Activated CD8-positive, alpha-beta T cell treated with anti-CD3 and anti-CD28 coated beads, Interleukin-2, amount 10 ng/mL, durations not matched to agents 7 days and 5 days (primary cell): ENCODE results near the gene SKAP1. TPM values are rescaled to one million over a fixed set of nuclear protein-coding genes. Genes with fewer than 3 reads are reported as not detected.
A peak's percentile ranks its signal among the peaks of the same experiment; 100 is the strongest.

Experiments used
- ATAC-seq: fragments of 150-1000 bp; cut with Tn5 transposase; one replicate; pipeline ENCODE4 v1.10.0; 2021; ENCODE audit warnings: moderate library complexity
- CTCF ChIA-PET: fragments of 350-600 bp; sonication (Branson Sonifier 250); formaldehyde crosslinking; loops from one replicate; lab custom pipeline; 2021; ENCODE audit warnings: antibody characterized with exemption; lab: Charles Lee
- POLR2A ChIA-PET: fragments of 350-600 bp; sonication (Branson Sonifier 250); formaldehyde crosslinking; loops from one replicate; lab custom pipeline; 2021; ENCODE audit warnings: antibody characterized with exemption; lab: Charles Lee
- DNase-seq: peaks from one replicate; pipeline ENCODE4 v3.0.0-alpha.2; 2020
- H3K27ac Mint-ChIP-seq: one replicate; pipeline ENCODE4 v1.8.0; 2021; ENCODE audit warnings: mild to moderate bottlenecking, mixed read lengths
- H3K27me3 Mint-ChIP-seq: one replicate; pipeline ENCODE4 v1.8.0; 2021; ENCODE audit warnings: low read depth, mixed read lengths
- H3K36me3 Mint-ChIP-seq: one replicate; pipeline ENCODE4 v1.8.0; 2021; ENCODE audit warnings: low read depth, mixed read lengths
- H3K4me1 Mint-ChIP-seq: one replicate; pipeline ENCODE4 v1.8.0; 2021; ENCODE audit warnings: low read depth, mixed read lengths
- H3K4me3 Mint-ChIP-seq: one replicate; pipeline ENCODE4 v1.8.0; 2021; ENCODE audit warnings: mild to moderate bottlenecking, mixed read lengths
- H3K9me3 Mint-ChIP-seq: one replicate; pipeline ENCODE4 v1.8.0; 2022; ENCODE audit warnings: mixed read lengths; ENCODE audit not compliant: insufficient read depth
- total RNA-seq, 2 experiments: library from RNA; stranded (reverse); gene quantifications; one replicate each; pipeline ENCODE4 v1.2.3, GENCODE V29; 2021

SKAP1 gene
- total RNA-seq, result 10 to 100 TPM; 93.8 to 94.1 TPM

- peak within 1 kb of the TSS; percentile 97 for H3K27ac Mint-ChIP-seq
- POLR2A ChIA-PET, result interaction anchor here (2.7 kb wide), 2 partner anchors 10 to 24 kb away, joined by 15 to 28 read pairs; no protein-coding TSS in a partner anchor
- DNase-seq (peak; percentile 67), ATAC-seq (peak; percentile 66)
- CTCF ChIA-PET, result interaction anchor here (1.2 kb wide), 1 partner anchor 11 kb away, joined by 8 read pairs; no protein-coding TSS in a partner anchor
- H3K36me3 Mint-ChIP-seq, result peaks cover 53% of the 10 kb centered on the region
- no peaks in the 10 kb centered on the region for H3K27me3 Mint-ChIP-seq
- H3K4me3 Mint-ChIP-seq, result peak within 1 kb of the TSS; percentile 93
- H3K9me3 Mint-ChIP-seq, result peaks cover 3% of the 10 kb centered on the region
- peaks cover 80% of the 10 kb centered on the region for H3K4me1 Mint-ChIP-seq
These were observed at the start of gene SKAP1 for GRCh38 chr17:48429638-48430586. TSS of gene SKAP1 (minus strand) at chr17:48430214.

- DNase-seq (no peak), ATAC-seq (no peak)
- ChIA-PET POLR2A (no interaction called here), CTCF (no interaction called here)
- Mint-ChIP-seq H3K27me3 (peaks cover 2% of the 10 kb centered on the region), H3K27ac (no peak overlapping the region), H3K4me1 (peaks cover 38% of the 10 kb centered on the region), H3K36me3 (no peaks in the 10 kb centered on the region), H3K9me3 (no peaks in the 10 kb centered on the region), H3K4me3 (no peak overlapping the region)
These were observed 49.0 kb upstream of the SKAP1 start for GRCh38 chr17:48479014-48479402.

GRCh38 chr17:48478224-48479013 lies 48.4 kb upstream of the SKAP1 start:
- DNase-seq (peak; percentile 55), ATAC-seq (peak; percentile 85)
- H3K4me3 Mint-ChIP-seq, result no peak overlapping the region
- POLR2A ChIA-PET, result no interaction called here
- peaks cover 2% of the 10 kb centered on the region for H3K27me3 Mint-ChIP-seq
- H3K36me3 Mint-ChIP-seq, result no peaks in the 10 kb centered on the region
- peaks cover 32% of the 10 kb centered on the region for H3K4me1 Mint-ChIP-seq
- CTCF ChIA-PET, result interaction anchor here (1.9 to 2.5 kb wide), 3 partner anchors 14 to 127 kb away, joined by 5 to 16 read pairs (median 12); no protein-coding TSS in a partner anchor
- peak overlapping the region; percentile 76 for H3K27ac Mint-ChIP-seq
- H3K9me3 Mint-ChIP-seq, result no peaks in the 10 kb centered on the region

DNA sequence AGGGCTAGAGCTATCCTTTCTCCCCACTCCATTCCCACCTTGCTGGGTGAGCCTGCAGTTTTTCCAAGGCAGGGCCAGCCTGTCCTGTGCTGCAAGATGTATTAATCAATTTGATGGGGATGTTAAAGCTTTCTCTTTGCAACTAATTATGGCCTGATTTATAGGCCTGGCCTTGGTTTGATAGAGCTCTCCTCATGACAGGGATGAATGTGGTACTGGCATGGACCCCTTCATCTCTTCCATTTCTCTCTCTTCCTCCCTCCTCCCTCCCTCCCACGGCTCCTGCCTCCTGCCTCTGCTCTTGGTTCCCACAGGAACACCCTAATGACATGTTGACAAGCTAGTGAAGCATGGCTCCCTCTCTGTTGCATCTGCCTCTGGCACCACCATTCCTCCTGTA lies 47.2 kb upstream of the SKAP1 start:
- H3K4me1 Mint-ChIP-seq, result peaks cover 27% of the 10 kb centered on the region
- no peak overlapping the region for H3K4me3 Mint-ChIP-seq
- H3K9me3 Mint-ChIP-seq, result no peaks in the 10 kb centered on the region
- H3K27ac Mint-ChIP-seq, result peak overlapping the region; percentile 76
- H3K36me3 Mint-ChIP-seq, result no peaks in the 10 kb centered on the region
- peaks cover 2% of the 10 kb centered on the region for H3K27me3 Mint-ChIP-seq
- DNase-seq, result no peak
- no peak for ATAC-seq
- ChIA-PET CTCF (interaction anchor here (0.6 to 2.5 kb wide), 8 partner anchors 15 to 141 kb away, joined by 3 to 16 read pairs (median 4); partner anchors contain the start of gene HOXB5), POLR2A (interaction anchor here (1.1 kb wide), 1 partner anchor 15 kb away, joined by 3 read pairs; no protein-coding TSS in a partner anchor)

- ATAC-seq, result peak; percentile 58
These were observed 42.6 kb upstream of the SKAP1 start for GRCh38 chr17:48472411-48473281.

DNA sequence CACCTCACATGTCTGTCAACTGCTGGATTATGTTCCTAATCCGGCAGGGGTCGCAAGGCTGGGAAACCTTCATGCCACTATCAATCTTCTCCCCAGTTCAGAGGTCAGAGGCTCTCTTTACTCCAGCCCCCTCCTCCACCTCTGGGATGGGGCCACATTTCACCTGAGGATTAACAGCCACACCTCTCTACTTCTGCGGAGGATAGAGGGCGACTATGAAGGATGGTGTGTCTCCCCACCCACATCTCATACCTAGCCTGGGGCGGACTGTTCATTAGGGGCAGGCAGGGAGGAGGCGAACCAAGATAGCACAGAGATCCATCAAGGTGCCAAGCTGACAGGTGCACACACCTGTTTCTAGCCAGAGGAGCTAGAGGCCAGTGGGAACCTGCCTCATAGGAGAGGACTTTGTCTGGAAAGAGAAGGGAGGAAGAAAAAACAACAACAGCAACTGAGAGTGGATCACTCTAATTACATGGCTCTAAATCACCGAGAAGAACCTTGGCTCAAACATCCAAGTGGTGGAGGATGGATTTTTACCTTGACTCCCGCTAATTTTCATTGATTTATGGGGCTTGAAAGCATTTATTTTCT lies 41.9 kb upstream of the SKAP1 start:
- Mint-ChIP-seq H3K9me3 (no peaks in the 10 kb centered on the region), H3K4me3 (no peak overlapping the region), H3K4me1 (peaks cover 10% of the 10 kb centered on the region), H3K27me3 (peaks cover 15% of the 10 kb centered on the region), H3K36me3 (no peaks in the 10 kb centered on the region), H3K27ac (peak overlapping the region; percentile 62)
- CTCF ChIA-PET, result interaction anchor here (1.0 to 1.7 kb wide), 7 partner anchors 20 to 137 kb away, joined by 3 to 6 read pairs (median 3); partner anchors contain the start of gene HOXB5
- DNase-seq (no peak), ATAC-seq (no peak)
- POLR2A ChIA-PET, result interaction anchor here (0.5 kb wide), 1 partner anchor 106 kb away, joined by 4 read pairs; no protein-coding TSS in a partner anchor

More at GRCh38 chr17:48472411-48473281, 42.6 kb upstream of the SKAP1 start:
- Mint-ChIP-seq H3K4me1 (peaks cover 14% of the 10 kb centered on the region), H3K36me3 (no peaks in the 10 kb centered on the region), H3K4me3 (no peak overlapping the region), H3K9me3 (no peaks in the 10 kb centered on the region), H3K27me3 (peaks cover 14% of the 10 kb centered on the region), H3K27ac (no peak overlapping the region)
- ChIA-PET CTCF (interaction anchor here (0.9 to 1.7 kb wide), 6 partner anchors 19 to 137 kb away, joined by 3 to 6 read pairs (median 3); partner anchors contain the start of gene HOXB5), POLR2A (interaction anchor here (0.5 kb wide), 2 partner anchors 14 to 107 kb away, joined by 3 to 4 read pairs; no protein-coding TSS in a partner anchor)
- DNase-seq, result no peak

GRCh38 chr17:48470388-48471034 lies 40.5 kb upstream of the SKAP1 start:
- DNase-seq, result no peak
- CTCF ChIA-PET, result interaction anchor here (1.3 to 2.5 kb wide), 4 partner anchors 11 to 135 kb away, joined by 3 to 8 read pairs (median 4); no protein-coding TSS in a partner anchor
- Mint-ChIP-seq H3K4me1 (peaks cover 10% of the 10 kb centered on the region), H3K4me3 (no peak overlapping the region), H3K9me3 (no peaks in the 10 kb centered on the region), H3K27me3 (peaks cover 16% of the 10 kb centered on the region), H3K27ac (no peak overlapping the region), H3K36me3 (no peaks in the 10 kb centered on the region)
- POLR2A ChIA-PET, result no interaction called here
- ATAC-seq, result no peak

GRCh38 chr17:48469227-48469626 lies 39.2 kb upstream of the SKAP1 start:
- no peak overlapping the region for H3K4me3 Mint-ChIP-seq
- ChIA-PET POLR2A (no interaction called here), CTCF (interaction anchor here (1.0 to 2.5 kb wide), 2 partner anchors 117 to 134 kb away, joined by 3 to 8 read pairs; no protein-coding TSS in a partner anchor)
- H3K27ac Mint-ChIP-seq, result no peak overlapping the region
- no peak for DNase-seq
- ATAC-seq, result no peak
- no peaks in the 10 kb centered on the region for H3K9me3 Mint-ChIP-seq
- peaks cover 18% of the 10 kb centered on the region for H3K27me3 Mint-ChIP-seq
- peaks cover 13% of the 10 kb centered on the region for H3K4me1 Mint-ChIP-seq
- H3K36me3 Mint-ChIP-seq, result no peaks in the 10 kb centered on the region

GRCh38 chr17:48468299-48468698 lies 38.3 kb upstream of the SKAP1 start:
- Mint-ChIP-seq H3K9me3 (no peaks in the 10 kb centered on the region), H3K36me3 (no peaks in the 10 kb centered on the region), H3K4me1 (peaks cover 20% of the 10 kb centered on the region), H3K4me3 (no peak overlapping the region), H3K27ac (no peak overlapping the region), H3K27me3 (peaks cover 19% of the 10 kb centered on the region)
- CTCF ChIA-PET, result interaction anchor here (2.5 kb wide), 1 partner anchor 116 kb away, joined by 8 read pairs; no protein-coding TSS in a partner anchor
- no peak for ATAC-seq
- DNase-seq, result no peak
- POLR2A ChIA-PET, result no interaction called here

DNA sequence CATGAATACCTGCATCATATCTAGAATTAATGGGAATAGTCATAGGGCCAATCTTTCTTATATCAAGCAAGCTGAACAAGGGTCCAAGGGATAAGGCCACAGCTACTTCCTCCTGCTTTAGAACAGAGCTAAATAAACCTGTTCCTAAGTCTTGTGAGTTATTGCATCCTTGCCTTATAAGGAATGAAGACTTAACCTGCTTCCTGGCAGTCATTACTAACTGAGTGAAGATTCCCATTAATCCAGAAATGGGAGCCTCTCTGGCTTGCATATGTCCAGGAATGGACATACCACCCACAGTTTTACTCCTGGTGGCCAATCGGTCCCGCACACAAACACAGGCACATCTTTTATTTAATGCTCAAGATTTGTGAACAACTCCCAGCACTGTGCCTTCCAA lies 35.9 kb upstream of the SKAP1 start:
- H3K9me3 Mint-ChIP-seq, result no peaks in the 10 kb centered on the region
- H3K27me3 Mint-ChIP-seq, result peaks cover 16% of the 10 kb centered on the region
- no peak for DNase-seq
- no peak overlapping the region for H3K27ac Mint-ChIP-seq
- ChIA-PET POLR2A (no interaction called here), CTCF (interaction anchor here (0.6 to 3.4 kb wide), 3 partner anchors 26 to 128 kb away, joined by 3 to 10 read pairs (median 3); no protein-coding TSS in a partner anchor)
- peaks cover 15% of the 10 kb centered on the region for H3K4me1 Mint-ChIP-seq
- H3K36me3 Mint-ChIP-seq, result no peaks in the 10 kb centered on the region
- H3K4me3 Mint-ChIP-seq, result no peak overlapping the region
- no peak for ATAC-seq
